Mucosa of rectum (tissue), 2 donors: ENCODE measurements around the gene ADAMTS16.

Source experiments
- H3K27ac ChIP-seq, 2 donors: one replicate each; pipeline ENCODE4 v1.7.0; 2013; ENCODE audit warnings: inconsistent platforms in 2 of 2, low read depth in 2 of 2, low read length in 2 of 2
- H3K27me3 ChIP-seq, 2 donors: one replicate each; pipeline ENCODE4 v1.7.0; 2013; ENCODE audit warnings: low read length in 2 of 2; ENCODE audit not compliant: control insufficient read depth in 2 of 2, insufficient read depth in 2 of 2
- H3K36me3 ChIP-seq, 2 donors: one replicate each; pipeline ENCODE4 v1.7.0; 2013; ENCODE audit warnings: low read length in 2 of 2; ENCODE audit not compliant: control insufficient read depth in 2 of 2, insufficient read depth in 2 of 2
- H3K4me1 ChIP-seq, 2 donors: one replicate each; pipeline ENCODE4 v1.7.0; 2013; ENCODE audit warnings: low read length in 2 of 2, mild to moderate bottlenecking in 1 of 2; ENCODE audit not compliant: control insufficient read depth in 2 of 2, insufficient read depth in 2 of 2
- H3K4me3 ChIP-seq, 2 donors: one replicate each; pipeline ENCODE4 v1.7.0; 2013; ENCODE audit warnings: low read length in 2 of 2
- H3K9ac ChIP-seq, 2 donors: one replicate each; pipeline ENCODE4 v1.7.0; 2013; ENCODE audit warnings: low read length in 2 of 2, low read depth in 1 of 2, mild to moderate bottlenecking in 1 of 2
- H3K9me3 ChIP-seq, 2 donors: one replicate each; pipeline ENCODE4 v1.7.0; 2013; ENCODE audit warnings: low read length in 2 of 2; ENCODE audit not compliant: control insufficient read depth in 2 of 2
- donor health status: healthy.
- donor health status: Normal muscosa, but diverticular disease.

The ADAMTS16 gene

GRCh38 chr5:5304361-5305020 lies 164.4 kb downstream of the ADAMTS16 start:
- no peaks in the 10 kb centered on the region for H3K36me3 ChIP-seq
- no peak overlapping the region for H3K27ac ChIP-seq
- no peak overlapping the region for H3K4me3 ChIP-seq
- H3K9me3 ChIP-seq = no peaks in the 10 kb centered on the region
- no peaks in the 10 kb centered on the region for H3K4me1 ChIP-seq
- no peaks in the 10 kb centered on the region for H3K27me3 ChIP-seq
- H3K9ac ChIP-seq = no peak overlapping the region

- Histone ChIP-seq H3K9ac (no peak overlapping the region), H3K36me3 (no peaks in the 10 kb centered on the region), H3K27me3 (no peaks in the 10 kb centered on the region), H3K4me3 (no peak overlapping the region), H3K9me3 (no peaks in the 10 kb centered on the region), H3K4me1 (no peaks in the 10 kb centered on the region), H3K27ac (no peak overlapping the region)
These were observed 166.6 kb downstream of the ADAMTS16 start for GRCh38 chr5:5306696-5307095.

GRCh38 chr5:5308319-5308718 lies 168.2 kb downstream of the ADAMTS16 start:
- H3K4me1 ChIP-seq = no peaks in the 10 kb centered on the region
- H3K36me3 ChIP-seq = no peaks in the 10 kb centered on the region
- H3K9ac ChIP-seq = no peak overlapping the region
- no peak overlapping the region for H3K27ac ChIP-seq
- H3K4me3 ChIP-seq = no peak overlapping the region
- no peaks in the 10 kb centered on the region for H3K9me3 ChIP-seq
- no peaks in the 10 kb centered on the region for H3K27me3 ChIP-seq

DNA sequence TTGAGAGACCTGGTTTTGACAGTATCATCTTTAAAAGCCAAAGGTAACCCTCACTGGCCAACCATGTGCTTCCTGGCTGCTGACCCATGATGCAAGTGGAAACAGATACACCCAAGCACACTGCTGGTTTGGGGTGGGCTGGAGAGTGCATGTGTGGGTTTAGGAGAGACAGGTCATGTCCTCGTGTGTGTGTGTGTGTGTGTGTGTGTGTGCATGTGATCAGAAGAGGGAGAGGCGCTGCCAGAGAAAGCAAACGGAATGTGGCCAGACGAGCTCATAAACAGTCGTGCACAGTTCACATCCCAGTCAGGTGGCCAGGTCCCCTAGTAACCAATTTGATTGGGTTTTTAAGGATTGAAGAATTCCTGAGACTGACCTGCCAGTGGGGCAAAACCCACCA lies 169.5 kb downstream of the ADAMTS16 start:
- Histone ChIP-seq H3K9me3 (no peaks in the 10 kb centered on the region), H3K4me3 (no peak overlapping the region), H3K27me3 (no peaks in the 10 kb centered on the region), H3K36me3 (no peaks in the 10 kb centered on the region), H3K4me1 (no peaks in the 10 kb centered on the region), H3K9ac (no peak overlapping the region), H3K27ac (no peak overlapping the region)

DNA sequence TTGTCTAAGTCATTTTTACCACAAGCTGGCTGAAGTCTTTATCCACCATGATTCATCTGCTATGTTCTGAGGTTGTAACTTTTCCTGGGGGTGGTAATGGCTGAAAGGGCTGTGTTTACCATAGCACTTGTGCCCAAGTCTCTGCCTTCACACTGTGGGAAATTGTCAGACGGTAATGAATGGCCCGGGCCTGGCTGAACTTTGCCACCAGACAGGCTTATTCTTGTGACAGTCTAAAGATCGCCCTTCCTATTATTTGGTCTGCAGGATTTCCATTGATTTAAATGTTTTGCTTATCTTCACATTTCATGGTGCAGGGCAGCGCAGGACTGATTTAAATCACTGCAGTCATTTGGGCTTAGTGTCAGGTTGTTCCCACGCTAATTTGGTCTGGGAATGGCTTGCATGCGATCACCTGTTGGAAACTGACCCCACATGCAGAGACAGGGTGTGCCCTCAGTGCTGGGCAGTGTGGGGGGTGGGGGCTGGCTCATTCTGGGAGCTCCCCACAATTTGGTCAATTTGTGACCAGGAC lies 173.0 kb downstream of the ADAMTS16 start:
- H3K27ac ChIP-seq = no peak overlapping the region
- H3K27me3 ChIP-seq = no peaks in the 10 kb centered on the region
- H3K4me3 ChIP-seq = no peak overlapping the region
- no peaks in the 10 kb centered on the region for H3K4me1 ChIP-seq
- H3K9me3 ChIP-seq = no peaks in the 10 kb centered on the region
- no peak overlapping the region for H3K9ac ChIP-seq
- H3K36me3 ChIP-seq = no peaks in the 10 kb centered on the region

DNA sequence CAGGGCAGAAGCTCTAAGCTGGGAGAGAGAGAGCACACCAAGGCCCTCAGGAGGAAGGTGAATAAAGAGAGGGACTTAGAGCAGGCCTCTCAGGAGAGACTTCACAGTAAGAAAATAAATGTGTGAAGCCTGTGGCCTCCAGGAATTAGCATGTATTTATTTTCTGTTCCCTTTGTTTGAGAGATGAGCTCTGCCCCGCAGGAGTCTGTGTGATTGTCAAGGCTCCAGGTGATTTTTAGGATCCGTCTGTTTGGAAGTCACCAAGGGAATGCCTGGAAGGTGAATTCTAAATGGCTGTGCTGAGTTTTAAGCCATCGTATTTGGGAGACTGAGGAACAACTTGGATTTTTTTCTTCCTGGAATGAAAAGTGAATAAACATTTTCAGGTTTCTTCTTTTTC lies 174.0 kb downstream of the ADAMTS16 start:
- Histone ChIP-seq H3K27me3 (no peaks in the 10 kb centered on the region), H3K9ac (no peak overlapping the region), H3K4me3 (no peak overlapping the region), H3K27ac (no peak overlapping the region), H3K36me3 (no peaks in the 10 kb centered on the region), H3K4me1 (no peaks in the 10 kb centered on the region), H3K9me3 (no peaks in the 10 kb centered on the region)

DNA sequence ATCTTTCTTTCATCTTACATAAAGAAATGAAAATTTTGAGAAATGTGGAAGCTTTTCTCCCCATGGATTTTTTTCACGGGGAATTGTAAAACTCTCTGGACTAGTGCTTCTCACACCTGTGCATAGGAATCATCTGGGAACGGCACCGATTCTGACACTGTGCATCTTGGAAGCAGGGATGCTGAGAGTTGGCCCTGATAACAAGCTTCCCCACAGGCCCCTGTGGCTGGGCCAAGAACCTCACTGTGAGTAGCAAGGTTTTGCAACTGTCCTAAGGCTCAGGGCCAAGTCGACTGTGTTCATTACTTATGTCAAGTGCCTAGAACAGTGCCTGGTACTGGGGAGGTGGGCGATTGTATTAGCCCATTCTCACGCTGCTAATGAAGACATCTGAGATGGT lies 174.5 kb downstream of the ADAMTS16 start:
- H3K27ac ChIP-seq = no peak overlapping the region
- H3K36me3 ChIP-seq = no peaks in the 10 kb centered on the region
- no peak overlapping the region for H3K4me3 ChIP-seq
- H3K4me1 ChIP-seq = no peaks in the 10 kb centered on the region
- no peak overlapping the region for H3K9ac ChIP-seq
- H3K9me3 ChIP-seq = no peaks in the 10 kb centered on the region
- H3K27me3 ChIP-seq = no peaks in the 10 kb centered on the region

DNA sequence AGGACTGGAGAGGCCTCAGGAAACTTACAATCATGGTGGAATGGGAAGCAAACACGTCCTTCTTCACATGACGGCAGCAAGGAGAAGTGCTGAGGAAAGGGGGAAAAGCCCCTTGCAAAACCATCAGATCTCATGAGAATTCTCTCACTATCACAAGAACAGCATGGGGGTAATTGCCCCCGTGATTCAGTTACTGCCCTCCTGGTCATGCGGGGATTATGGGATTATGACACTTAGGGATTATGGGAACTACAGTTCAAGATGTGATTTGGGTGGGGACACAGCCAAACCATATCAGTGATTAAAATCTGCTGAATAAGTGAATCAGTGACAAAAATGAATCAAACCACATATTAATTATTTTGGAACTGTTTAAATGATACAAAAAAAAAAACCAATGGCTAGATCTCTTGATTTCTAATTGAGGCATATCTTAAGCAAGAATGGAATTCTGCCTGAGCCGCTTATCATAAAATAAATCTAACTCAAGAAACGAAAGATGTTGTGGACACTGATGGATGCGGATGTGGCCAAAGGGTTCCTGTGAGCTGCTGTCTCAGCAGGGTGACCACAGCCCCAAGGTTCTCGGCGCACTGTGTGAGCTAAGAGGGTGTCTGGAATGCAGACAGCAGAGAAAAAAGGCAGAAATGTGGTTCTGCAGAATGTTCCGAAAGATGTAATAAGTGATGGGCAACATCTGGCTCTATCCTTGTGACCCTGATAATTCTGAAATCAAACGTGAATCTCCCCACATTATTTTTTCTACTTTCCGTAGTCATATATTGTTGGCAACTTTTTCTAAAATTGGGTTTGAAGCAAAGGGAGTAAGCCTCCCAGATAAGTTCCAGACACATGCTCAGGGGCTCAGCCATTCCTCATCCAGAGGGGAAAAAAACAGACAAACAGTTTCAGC lies 175.2 kb downstream of the ADAMTS16 start:
- H3K36me3 ChIP-seq = no peaks in the 10 kb centered on the region
- no peak overlapping the region for H3K9ac ChIP-seq
- H3K4me3 ChIP-seq = no peak overlapping the region
- H3K4me1 ChIP-seq = no peaks in the 10 kb centered on the region
- H3K27me3 ChIP-seq = no peaks in the 10 kb centered on the region
- H3K27ac ChIP-seq = no peak overlapping the region
- H3K9me3 ChIP-seq = no peaks in the 10 kb centered on the region

DNA sequence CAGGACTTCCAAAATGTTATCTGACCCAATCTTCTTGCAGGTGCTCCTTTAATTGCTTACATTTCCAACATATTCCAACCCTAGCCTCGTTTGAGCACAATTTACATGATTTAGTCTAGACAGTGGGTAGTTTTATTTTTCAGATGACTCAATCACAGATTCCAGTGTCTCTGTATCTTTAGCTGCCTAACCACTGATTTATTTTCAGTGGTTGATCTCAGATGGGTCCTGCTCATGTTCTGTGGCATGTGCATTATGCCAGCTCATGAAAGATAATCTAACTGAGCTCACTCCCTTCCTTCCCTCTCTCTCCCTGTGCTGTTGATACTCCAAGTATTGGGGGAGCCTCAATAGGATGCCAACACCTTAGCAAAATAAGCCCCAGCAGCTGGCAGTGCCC lies 176.2 kb downstream of the ADAMTS16 start:
- H3K4me3 ChIP-seq = no peak overlapping the region
- H3K27me3 ChIP-seq = no peaks in the 10 kb centered on the region
- no peaks in the 10 kb centered on the region for H3K4me1 ChIP-seq
- no peak overlapping the region for H3K27ac ChIP-seq
- no peaks in the 10 kb centered on the region for H3K36me3 ChIP-seq
- no peak overlapping the region for H3K9ac ChIP-seq
- no peaks in the 10 kb centered on the region for H3K9me3 ChIP-seq

DNA sequence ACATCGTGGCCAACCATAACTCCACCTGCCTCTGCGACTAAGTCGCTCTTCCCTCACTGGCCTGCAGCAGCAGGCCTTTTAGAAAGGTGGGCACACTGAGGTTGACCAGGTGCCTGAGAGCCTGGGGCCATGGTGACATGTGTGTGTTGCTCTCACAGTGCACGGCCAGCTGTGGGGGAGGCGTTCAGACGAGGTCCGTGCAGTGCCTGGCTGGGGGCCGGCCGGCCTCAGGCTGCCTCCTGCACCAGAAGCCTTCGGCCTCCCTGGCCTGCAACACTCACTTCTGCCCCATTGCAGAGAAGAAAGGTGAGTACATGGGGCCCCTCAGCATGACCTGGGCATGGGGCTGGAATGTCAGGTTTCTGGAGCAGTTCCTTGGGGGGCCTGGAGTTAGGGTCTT lies 177.8 kb downstream of the ADAMTS16 start:
- Histone ChIP-seq H3K27me3 (no peaks in the 10 kb centered on the region), H3K9ac (no peak overlapping the region), H3K4me1 (no peaks in the 10 kb centered on the region), H3K4me3 (no peak overlapping the region), H3K9me3 (no peaks in the 10 kb centered on the region), H3K36me3 (no peaks in the 10 kb centered on the region), H3K27ac (no peak overlapping the region)
